Kidney tubule cell (primary cell): Measurements from ENCODE around the gene MAPK11.

ENCODE experiments used
- DNase-seq: peaks from one replicate; pipeline ENCODE4 v3.0.0-alpha.2; 2018; ENCODE audit warnings: low spot score

Gene MAPK11

DNA sequence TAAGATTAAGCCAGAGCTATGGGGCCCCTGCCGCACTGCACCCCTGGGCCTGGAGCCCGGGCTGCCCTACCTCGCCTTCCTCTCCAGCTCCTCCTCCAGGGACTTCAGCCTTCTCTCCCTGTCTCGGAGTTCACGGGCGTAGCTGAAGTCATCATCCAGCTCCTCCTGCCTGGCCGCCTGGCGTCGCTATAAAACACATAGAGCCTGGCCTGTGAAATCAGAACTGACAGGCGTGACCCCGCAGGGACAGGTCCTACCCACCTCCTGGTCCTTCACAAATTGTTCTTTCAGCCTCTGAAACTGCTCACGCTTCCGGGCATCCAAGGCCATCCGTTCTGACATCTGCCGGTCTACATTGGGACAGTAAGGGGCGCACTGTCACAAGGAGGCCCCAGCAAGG lies 46.1 kb downstream of the MAPK11 start:
- DNase-seq = no peak

DNA sequence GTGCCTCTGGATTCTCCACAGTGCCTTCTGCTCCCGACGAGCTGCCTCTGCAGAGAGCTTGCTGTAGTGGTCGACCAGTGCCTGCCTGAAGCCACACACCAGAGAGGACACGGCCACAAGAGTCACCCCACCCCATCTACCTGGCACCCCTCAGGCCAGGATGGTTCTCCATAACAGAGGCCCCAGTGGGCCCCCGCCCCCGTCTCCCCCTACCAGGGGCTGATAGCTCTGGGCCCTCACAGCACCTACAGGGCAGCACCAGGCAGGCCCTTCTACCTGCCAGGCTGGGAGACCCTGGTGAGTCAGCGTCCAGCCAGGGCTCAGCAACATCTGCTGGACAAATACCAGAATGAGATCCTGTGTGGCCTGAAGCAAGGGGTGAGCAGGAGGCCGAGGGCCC lies 47.7 kb downstream of the MAPK11 start:
- no peak for DNase-seq

DNA sequence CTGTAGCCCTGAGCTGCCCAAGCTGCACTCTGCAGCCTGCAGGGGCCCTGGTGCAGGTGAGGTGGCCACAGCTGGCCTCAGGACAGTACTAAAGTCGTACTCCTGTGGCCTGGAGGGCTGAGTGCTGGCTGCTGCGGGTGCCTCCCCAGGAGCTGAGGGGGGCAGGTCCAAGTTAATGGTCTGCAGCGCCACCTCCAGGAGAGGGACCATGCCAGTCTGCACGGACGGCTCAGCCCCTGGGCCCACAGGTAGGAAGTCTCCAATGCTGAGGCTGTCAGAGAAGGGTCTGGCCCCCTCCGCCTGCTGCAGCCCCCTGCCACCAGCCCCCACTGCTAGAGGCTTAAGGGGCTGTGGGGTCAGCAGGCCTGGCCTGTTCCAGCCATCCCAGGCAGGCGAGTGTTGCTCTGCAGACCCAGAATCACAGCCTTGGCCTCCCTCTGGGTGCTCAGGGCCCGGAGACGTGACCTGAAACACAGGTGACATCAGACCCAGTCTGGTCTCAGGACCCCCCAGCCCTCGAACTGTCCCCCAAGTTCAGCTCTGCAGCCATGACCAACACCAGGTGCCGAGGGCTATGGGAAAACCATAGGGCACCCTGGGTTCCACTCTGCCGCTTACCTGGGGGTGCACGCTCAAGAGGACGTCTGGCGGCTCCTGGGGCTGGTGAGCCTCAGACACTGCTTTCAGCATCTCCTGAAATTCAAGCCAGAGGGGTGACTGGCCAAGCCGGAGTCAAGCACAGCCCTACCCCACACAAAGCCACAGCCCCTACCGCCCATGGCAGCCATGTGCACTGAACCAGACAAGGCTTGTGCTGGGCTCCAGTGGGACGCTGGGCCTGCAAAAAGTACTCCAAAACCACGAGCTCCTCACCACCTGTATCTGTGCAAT lies 48.5 kb downstream of the MAPK11 start:
- DNase-seq = no peak

DNA sequence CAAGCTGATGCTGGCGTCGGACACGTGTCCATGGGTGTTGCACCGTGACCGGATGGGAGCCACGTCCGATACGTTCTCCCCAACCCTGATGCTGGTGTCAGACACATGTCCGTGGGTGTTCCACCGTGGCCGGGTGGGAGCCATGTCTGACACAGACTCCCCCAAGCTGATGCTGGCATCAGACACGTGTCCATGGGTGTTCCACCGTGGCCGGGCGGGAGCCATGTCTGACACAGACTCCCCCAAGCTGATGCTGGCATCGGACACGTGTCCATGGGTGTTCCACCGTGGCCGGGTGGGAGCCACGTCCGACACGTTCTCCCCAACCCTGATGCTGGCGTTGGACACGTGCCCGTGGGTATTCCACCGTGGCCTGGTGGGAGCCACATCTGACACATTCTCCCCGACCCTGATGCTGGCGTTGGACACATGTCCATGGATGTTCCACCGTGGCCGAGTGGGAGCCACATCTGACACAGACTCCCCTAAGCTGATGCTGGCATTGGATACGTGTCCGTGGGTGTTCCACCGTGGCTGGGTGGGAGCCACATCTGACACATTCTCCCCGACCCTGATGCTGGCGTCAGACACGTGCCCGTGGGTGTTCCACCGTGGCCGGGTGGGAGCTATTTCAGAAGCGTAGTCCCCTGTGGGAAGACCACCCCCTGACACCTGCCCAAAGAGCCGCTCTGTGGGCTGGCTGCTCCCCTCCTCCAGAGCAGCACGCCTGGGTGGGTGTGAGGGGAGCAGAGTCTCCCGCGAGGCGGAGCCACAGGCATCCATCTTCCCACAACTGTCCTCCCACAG lies 49.4 kb downstream of the MAPK11 start:
- DNase-seq = no peak

DNA sequence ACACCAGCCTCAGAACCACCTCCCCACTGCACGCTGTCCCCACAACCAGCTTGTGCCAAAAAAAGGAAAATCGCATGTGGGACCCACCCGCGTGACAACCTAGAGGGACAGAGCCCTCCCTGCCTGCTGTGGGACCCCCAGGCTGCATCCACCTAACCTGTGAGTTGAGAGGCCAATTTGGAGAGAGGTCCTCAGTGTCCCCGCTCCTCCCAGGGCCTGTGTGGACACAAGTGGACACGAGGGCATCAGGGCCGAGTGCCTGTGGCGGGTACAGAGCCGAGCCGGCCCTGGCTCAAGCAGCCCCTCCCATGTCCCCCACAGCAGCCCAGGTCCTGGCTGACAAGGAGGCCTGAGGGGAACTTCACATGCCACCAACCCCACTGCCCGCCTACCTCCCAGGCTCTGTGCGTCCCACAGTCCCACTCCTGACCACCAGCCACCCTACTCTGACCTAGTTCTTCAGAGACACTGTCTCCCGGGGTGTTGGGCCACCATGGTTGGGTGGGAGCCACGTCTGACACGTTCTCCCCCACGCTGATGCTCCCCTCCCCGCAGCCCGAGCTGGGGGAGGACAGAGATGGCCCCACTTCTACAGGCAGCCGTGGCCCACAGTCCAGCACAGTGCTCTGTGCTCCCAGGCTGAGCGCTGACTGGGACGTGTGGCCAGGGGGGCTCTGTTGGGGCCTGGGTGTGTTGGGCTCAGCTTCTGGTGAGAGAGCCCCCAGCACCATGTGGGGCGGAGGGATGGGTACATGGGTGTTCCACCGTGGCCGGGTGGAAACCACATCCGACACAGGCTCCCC lies 50.2 kb downstream of the MAPK11 start:
- no peak for DNase-seq

DNA sequence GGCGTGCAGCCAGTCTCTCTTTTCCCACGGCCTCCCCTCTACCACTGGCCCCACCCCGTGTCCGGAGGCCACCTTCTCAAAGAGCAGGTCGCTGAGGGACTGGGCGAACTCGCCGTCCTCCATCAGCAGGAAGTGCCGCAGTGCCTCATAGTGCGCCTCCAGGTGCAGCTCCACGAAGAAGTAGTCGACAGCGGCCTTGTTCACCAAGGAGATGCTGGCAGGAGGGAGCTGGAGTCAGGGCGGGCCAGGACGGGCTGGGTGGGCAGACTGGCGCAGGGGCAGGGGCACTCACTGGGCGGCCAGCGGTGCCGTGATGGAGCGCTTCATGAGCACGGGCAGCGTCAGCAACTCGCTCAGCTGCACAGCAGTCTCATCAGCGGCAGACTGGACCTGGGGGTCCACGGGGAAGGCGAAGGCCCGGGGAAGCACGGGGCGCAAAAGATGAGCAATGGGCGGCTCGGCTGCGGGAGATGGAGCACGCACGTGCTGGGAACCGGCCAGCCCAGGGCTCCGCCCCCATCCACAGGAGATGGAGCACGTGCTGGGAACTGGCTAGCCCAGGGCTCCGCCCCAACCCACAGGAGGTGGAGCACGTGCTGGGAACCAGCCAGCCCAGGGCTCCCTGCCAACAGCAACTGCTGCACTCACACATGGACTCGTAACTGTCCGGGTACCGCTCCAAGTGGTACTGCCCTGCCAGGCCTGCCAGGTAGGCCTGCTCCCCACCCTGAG lies 51.0 kb downstream of the MAPK11 start:
- peak; percentile 47 for DNase-seq

DNA sequence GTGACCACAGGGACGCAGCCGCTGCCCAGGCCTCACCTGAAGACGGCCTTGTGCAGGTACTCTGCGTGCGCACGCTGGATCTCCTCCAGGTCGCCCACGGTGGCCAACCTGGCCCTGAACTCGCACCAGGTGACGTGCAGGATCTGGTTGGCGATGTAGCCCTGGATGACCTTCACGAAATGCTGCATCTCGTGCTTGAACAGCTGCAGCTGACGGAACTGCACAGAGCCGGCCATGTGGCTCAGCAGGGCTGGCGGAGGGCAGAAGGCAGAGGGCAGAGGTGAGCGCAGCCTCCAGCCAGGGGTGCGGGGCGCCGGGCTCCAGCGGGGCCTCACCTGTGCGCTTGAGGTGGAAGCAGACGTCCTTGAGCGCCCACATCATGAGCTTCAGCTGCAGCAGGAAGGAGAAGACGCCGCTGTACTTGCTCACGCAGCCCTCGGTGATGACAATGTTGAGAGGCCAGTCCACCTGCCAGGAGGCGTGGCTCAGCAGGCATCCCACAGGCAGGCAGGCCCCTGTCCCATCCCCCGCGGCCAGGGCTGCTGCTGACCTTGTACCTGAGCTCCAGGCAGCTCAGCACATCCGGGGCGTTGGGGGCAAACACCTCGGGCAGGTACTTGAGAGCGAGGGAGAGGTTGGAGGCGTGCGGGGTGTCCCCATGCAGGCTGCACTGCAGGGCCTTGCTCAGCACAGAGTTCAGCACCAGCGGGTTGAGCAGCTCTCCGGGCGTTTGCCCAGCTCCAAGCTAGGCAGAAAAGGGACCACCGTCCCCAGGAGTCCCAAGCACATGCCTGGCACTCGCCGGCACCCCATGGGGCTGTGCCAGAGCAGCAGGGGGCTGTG lies 51.8 kb downstream of the MAPK11 start:
- DNase-seq = no peak

DNA sequence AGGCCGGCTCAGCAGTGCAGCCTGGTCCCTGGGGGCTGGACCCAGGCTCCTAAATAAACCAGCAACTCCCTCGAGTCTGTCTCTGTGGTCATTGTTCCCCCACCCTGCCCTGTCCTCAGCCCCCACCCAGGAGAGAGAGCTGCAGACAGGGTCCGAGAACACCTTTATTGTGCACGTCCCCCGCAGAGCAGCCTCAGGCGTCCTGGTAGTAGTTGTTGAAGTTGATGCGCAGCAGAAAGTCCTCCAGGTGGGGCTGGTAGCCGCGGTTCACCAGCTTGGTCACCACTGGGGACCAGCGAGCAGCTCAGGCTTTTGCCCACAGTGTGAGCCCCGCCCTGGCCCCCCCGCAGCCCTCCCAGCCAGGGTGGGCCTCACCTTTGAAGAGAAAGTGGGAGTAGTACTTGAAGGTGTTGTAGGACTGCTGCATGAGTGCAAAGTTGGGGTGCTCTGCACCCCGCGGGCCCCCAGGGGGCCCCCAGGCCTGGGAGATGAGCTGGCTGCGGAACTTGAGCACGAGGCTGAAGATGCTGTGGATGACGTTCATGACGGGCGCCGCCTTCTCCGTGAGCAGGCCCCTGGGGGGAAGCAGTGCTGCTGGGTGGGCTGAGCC lies 52.5 kb downstream of the MAPK11 start:
- no peak for DNase-seq

DNA sequence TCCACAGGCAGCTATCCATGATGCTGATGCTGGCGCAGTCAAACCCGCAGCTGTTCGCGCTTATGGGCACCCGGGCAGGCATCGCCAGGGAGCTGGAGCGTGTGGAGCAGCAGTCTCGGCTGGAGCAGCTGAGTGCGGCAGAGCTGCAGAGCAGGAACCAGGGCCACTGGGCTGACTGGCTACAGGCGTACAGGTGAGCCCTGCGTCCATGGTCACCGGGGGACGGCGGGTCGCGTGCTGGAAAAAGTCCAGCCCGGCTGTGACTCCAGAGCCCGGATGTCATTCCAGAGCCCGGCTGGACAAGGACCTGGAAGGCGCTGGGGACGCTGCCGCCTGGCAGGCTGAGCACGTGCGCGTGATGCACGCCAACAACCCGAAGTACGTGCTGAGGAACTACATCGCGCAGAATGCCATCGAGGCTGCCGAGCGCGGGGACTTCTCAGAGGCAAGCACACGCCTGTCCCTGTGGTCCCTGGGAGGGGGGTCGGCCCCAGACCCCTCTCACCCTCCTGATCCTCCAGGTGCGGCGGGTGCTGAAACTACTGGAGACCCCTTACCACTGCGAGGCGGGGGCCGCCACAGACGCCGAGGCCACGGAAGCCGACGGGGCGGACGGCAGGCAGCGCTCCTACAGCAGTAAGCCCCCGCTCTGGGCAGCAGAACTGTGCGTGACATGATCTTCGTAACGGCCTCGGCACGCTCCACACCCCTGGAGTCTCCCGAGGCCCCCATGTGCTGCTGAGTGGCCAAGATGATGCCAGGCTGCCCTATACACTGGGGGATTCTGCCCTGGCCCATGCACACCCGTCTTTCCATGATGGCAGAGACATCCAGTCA lies 53.3 kb downstream of the MAPK11 start:
- DNase-seq = no peak

DNA sequence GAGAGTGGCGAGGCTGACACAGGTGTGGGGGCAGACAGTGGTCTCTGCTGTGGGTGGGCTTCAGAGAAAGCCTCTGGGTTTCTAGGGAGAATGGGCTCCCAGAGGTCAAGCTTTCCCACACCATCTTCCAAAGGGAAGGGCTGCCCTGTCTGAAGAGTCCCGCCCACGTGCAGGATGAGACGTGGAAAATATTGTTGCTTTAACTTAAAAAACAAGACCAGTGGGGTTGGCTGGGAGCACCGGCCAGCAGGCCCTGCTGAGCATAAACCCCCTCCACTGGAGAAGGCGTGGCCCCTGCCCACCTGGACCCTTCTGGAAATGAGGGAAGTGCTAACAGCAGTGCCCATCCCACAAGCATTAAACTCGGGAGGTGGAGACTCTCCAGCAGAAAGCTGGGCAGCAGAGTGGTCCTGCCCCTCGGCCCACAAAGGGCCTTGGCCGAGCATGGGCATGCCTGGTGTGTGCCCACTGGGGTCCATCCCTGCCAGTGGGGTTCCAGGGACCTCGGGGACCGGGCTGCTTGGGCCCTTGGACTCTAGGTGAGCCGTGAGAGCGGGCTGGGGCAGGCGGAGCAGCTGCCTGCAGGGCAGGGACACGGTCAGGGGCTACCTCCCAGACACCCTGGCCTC lies 54.0 kb downstream of the MAPK11 start:
- no peak for DNase-seq

DNA sequence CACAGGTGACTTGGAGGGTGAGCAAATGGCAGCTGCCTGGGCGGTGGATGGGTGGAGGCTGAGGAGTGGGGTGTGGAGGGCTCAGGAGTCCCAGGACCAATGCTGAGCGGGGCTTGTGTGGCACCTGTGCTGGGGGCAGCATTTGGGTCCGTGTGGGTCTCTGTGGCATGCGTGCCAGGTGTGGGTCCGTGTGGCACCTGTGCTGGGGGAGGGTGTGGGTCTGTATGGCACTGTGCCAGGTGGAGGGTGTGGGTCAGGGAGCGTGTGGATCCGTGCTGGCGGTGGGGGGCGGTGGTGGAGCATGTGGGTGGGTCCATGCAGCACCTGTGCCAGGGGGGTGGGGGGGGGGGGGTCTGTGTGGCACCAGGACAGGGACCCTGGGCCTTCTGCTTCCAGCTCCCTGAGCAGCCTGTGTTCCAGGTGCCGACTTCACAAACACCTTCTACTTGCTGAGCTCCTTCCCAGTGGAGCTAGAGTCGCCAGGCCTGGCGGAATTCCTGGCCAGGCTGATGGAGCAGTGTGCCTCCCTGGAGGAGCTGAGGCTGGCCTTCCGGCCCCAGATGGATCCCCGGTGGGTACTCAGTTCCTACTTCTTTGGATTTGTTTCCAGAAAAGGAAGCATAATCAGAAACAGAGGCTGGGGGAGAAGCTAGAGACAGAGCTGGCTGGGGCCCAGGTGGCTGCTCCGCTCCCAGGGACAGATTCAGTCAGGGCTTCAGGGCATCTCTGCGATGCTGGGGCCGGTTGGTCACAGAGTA lies 54.7 kb downstream of the MAPK11 start:
- DNase-seq = no peak
